HEK293T (cell line): ENCODE data around the gene ZNF282.
"Not testable (repeated sequence)": the region's sequence is repeated elsewhere in the genome, so short reads cannot be mapped to it uniquely, and the experiment has no call there.

Experiments
- CTCF ChIA-PET: fragments of 350-600 bp; formaldehyde crosslinking; extraction: SDS; loops from one replicate; lab custom pipeline; 2021; ENCODE audit warnings: antibody characterized with exemption, inconsistent platforms; lab: Yijun Ruan, JAX
- POLR2A ChIA-PET: fragments of 350-600 bp; formaldehyde crosslinking; extraction: SDS; loops from one replicate; lab custom pipeline; 2020; ENCODE audit warnings: antibody characterized with exemption, inconsistent platforms; lab: Yijun Ruan, JAX
- DNase-seq: peaks from one replicate; pipeline ENCODE4 v3.0.0; 2012; ENCODE audit warnings: mixed read lengths; ENCODE audit errors: extremely low spot score
- ARNT ChIP-seq: fragments of 450-650 bp; IDR thresholded peaks from 2 replicates; pipeline ENCODE4 v1.6.1; 2017; ENCODE audit warnings: mild to moderate bottlenecking
- BHLHE40 ChIP-seq: fragments of 450-650 bp; IDR thresholded peaks from 2 replicates; pipeline ENCODE4 v1.6.1; 2016; ENCODE audit warnings: mild to moderate bottlenecking, moderate library complexity, borderline replicate concordance
- CTBP1 ChIP-seq: fragments of 450-650 bp; IDR thresholded peaks from 2 replicates; pipeline ENCODE4 v1.6.1; 2016; ENCODE audit warnings: borderline replicate concordance
- ELF4 ChIP-seq: fragments of 450-650 bp; IDR thresholded peaks from 2 replicates; pipeline ENCODE4 v1.6.1; 2017; ENCODE audit warnings: antibody characterized with exemption
- FOXA1 ChIP-seq: fragments of 450-650 bp; IDR thresholded peaks from 2 replicates; pipeline ENCODE4 v1.6.1; 2016; ENCODE audit warnings: mild to moderate bottlenecking
- FOXK2 ChIP-seq: fragments of 450-650 bp; IDR thresholded peaks from 2 replicates; pipeline ENCODE4 v1.6.1; 2016; ENCODE audit warnings: mild to moderate bottlenecking
- FOXM1 ChIP-seq: fragments of 450-650 bp; IDR thresholded peaks from 2 replicates; pipeline ENCODE4 v1.6.1; 2017; ENCODE audit warnings: mild to moderate bottlenecking, borderline replicate concordance
- HDGF ChIP-seq: fragments of 450-650 bp; IDR thresholded peaks from 2 replicates; pipeline ENCODE4 v1.6.1; 2017; ENCODE audit warnings: antibody characterized with exemption, borderline replicate concordance
- L3MBTL2 ChIP-seq: fragments of 450-650 bp; conservative IDR thresholded peaks from 2 replicates; pipeline ENCODE4 v1.6.1; 2016; ENCODE audit warnings: mild to moderate bottlenecking
- LEF1 ChIP-seq: fragments of 450-650 bp; IDR thresholded peaks from 2 replicates; pipeline ENCODE4 v1.6.1; 2017; ENCODE audit warnings: mild to moderate bottlenecking, borderline replicate concordance
- NFRKB ChIP-seq: fragments of 450-650 bp; IDR thresholded peaks from 2 replicates; pipeline ENCODE4 v1.6.1; 2016; ENCODE audit warnings: mild to moderate bottlenecking, moderate library complexity
- PKNOX1 ChIP-seq: fragments of 450-650 bp; IDR thresholded peaks from 2 replicates; pipeline ENCODE4 v1.6.1; 2016
- SP1 ChIP-seq: fragments of 450-650 bp; IDR thresholded peaks from 2 replicates; pipeline ENCODE4 v1.6.1; 2017
- SUZ12 ChIP-seq: fragments of 450-650 bp; IDR thresholded peaks from 2 replicates; pipeline ENCODE4 v1.6.1; 2016; ENCODE audit warnings: mild to moderate bottlenecking
- TARDBP ChIP-seq: fragments of 450-650 bp; IDR thresholded peaks from 2 replicates; pipeline ENCODE4 v1.6.1; 2016
- ZNF384 ChIP-seq: fragments of 450-650 bp; IDR thresholded peaks from 2 replicates; pipeline ENCODE4 v1.6.1; 2016

The ZNF282 gene

GRCh38 chr7:149228831-149229471 lies 33.6 kb downstream of the ZNF282 start:
- POLR2A ChIA-PET = interaction anchor here (0.9 to 2.1 kb wide), 4 partner anchors 10 to 35 kb away, joined by 3 to 7 read pairs (median 4); partner anchors contain the start of gene ZNF282
- DNase-seq = no peak
- CTCF ChIA-PET = interaction anchor here (0.8 to 1.4 kb wide), 3 partner anchors 10 to 33 kb away, joined by 3 read pairs; partner anchors contain the start of gene ZNF783
- TF ChIP-seq FOXK2 = no peak
- no peak for TF ChIP-seq FOXA1
- TF ChIP-seq ELF4 = no peak; the same call in 1 of the 2 replicates
- TF ChIP-seq NFRKB = no peak
- TF ChIP-seq CTBP1 = no peak
- no peak for TF ChIP-seq SUZ12
- TF ChIP-seq ZNF384 = no peak
- TF ChIP-seq ARNT = no peak
- no peak for TF ChIP-seq BHLHE40
- no peak for TF ChIP-seq TARDBP
- no peak for TF ChIP-seq PKNOX1

GRCh38 chr7:149229526-149229925 lies 34.2 kb downstream of the ZNF282 start:
- ChIA-PET CTCF (interaction anchor here (0.8 to 1.4 kb wide), 3 partner anchors 9 to 33 kb away, joined by 3 read pairs; partner anchors contain the start of gene ZNF783), POLR2A (interaction anchor here (0.6 to 2.1 kb wide), 6 partner anchors 9 to 36 kb away, joined by 3 to 7 read pairs (median 4); partner anchors contain the start of gene ZNF282)
- no peak for DNase-seq
- TF ChIP-seq FOXM1 = no peak
- peak; percentile 13; the same call in 1 of the 2 replicates for TF ChIP-seq ELF4
- TF ChIP-seq ZNF384 = no peak

- ChIA-PET CTCF (no interaction called here), POLR2A (no interaction called here)
- DNase-seq = no peak
- TF ChIP-seq PKNOX1 = no peak
- TF ChIP-seq FOXK2 = no peak
- no peak for TF ChIP-seq FOXM1
- TF ChIP-seq NFRKB = no peak
- TF ChIP-seq BHLHE40 = no peak
- no peak for TF ChIP-seq SUZ12
- no peak for TF ChIP-seq CTBP1
- no peak for TF ChIP-seq FOXA1
- TF ChIP-seq SP1 = no peak
- no peak for TF ChIP-seq TARDBP
- no peak for TF ChIP-seq L3MBTL2
These were observed 37.0 kb downstream of the ZNF282 start for GRCh38 chr7:149232362-149232761.

GRCh38 chr7:149233655-149234204 lies 38.4 kb downstream of the ZNF282 start:
- CTCF ChIA-PET, DNase-seq: not testable (repeated sequence)
- POLR2A ChIA-PET = interaction anchor here (1.5 kb wide), 1 partner anchor 38 kb away, joined by 3 read pairs; the partner anchor contains the start of gene ZNF282

GRCh38 chr7:149237502-149237901 lies 42.2 kb downstream of the ZNF282 start:
- TF ChIP-seq SUZ12 = no peak
- no peak for TF ChIP-seq LEF1
- no peak for TF ChIP-seq FOXK2
- no peak for TF ChIP-seq FOXA1
- no peak for TF ChIP-seq ARNT
- no peak for TF ChIP-seq CTBP1
- TF ChIP-seq NFRKB = no peak
- no peak for TF ChIP-seq TARDBP
- no peak for TF ChIP-seq L3MBTL2
- TF ChIP-seq ZNF384 = no peak
- TF ChIP-seq ELF4 = no peak
- TF ChIP-seq BHLHE40 = no peak
- ChIA-PET POLR2A (no interaction called here), CTCF (no interaction called here)
- no peak for DNase-seq

GRCh38 chr7:149238051-149238450 lies 42.7 kb downstream of the ZNF282 start:
- no peak for TF ChIP-seq FOXM1
- no peak for TF ChIP-seq ELF4
- TF ChIP-seq SUZ12 = no peak
- no peak for TF ChIP-seq HDGF
- TF ChIP-seq TARDBP = no peak
- TF ChIP-seq NFRKB = no peak
- no peak for TF ChIP-seq L3MBTL2
- no peak for TF ChIP-seq LEF1
- no peak for TF ChIP-seq ARNT
- DNase-seq = no peak
- ChIA-PET POLR2A (no interaction called here), CTCF (no interaction called here)
